DOHH2 (cell line): ENCODE measurements around the gene MXRA7.

Experiments
- EZH2phosphoT487 ChIP-seq: fragments of 200-600 bp; sonication (generic); IDR thresholded peaks from 2 replicates; pipeline ENCODE4 v1.6.1; 2017; ENCODE audit warnings: borderline replicate concordance, mild to moderate bottlenecking, antibody characterized with exemption, low read length, moderate library complexity, mixed read lengths
- TF ChIP-seq, protein P1 (sequence below): fragments of 200-600 bp; sonication (generic); IDR thresholded peaks from one replicate; pipeline ENCODE4 v1.5.1; 2014; ENCODE audit warnings: antibody characterized with exemption, mild to moderate bottlenecking, low read depth, low read length; ENCODE audit not compliant: poor library complexity, severe bottlenecking

DNA sequence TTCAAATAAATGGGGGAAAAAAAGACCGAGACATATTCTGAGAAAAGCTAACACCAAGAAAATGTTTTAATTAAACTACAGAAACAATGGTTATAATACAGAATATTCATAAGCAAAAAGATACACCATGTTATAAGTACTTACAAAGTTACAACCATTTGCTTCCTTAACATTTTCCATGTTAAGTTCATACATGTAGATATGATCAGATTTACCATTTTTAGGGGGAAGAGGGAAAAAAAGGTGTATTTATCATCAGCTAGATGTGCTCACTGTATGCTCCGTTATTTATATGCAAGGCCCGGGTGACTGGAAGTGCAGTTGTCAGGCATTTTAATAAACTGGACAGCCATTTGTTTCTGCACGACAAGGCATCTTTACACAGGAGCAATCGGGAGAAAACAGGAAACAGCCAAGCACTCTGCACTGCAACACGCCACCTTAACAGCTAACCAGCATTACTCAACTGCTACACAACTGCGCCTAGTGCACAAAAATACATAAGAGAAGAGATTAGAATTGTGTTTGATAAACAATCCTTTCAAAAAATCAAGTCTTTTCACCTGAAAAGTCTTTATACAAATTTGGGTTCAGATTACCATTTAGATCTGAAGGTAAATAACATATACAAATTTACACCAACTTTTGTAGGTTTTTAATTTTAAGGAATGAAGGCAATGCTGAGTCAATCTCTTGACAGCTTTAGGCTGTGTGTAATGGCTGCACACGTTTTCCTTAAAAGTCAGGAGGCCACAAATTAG is 23.5 kb upstream of the MXRA7 start:
- no peak for TF ChIP-seq EZH2phosphoT487
- TF ChIP-seq, protein P1, sequence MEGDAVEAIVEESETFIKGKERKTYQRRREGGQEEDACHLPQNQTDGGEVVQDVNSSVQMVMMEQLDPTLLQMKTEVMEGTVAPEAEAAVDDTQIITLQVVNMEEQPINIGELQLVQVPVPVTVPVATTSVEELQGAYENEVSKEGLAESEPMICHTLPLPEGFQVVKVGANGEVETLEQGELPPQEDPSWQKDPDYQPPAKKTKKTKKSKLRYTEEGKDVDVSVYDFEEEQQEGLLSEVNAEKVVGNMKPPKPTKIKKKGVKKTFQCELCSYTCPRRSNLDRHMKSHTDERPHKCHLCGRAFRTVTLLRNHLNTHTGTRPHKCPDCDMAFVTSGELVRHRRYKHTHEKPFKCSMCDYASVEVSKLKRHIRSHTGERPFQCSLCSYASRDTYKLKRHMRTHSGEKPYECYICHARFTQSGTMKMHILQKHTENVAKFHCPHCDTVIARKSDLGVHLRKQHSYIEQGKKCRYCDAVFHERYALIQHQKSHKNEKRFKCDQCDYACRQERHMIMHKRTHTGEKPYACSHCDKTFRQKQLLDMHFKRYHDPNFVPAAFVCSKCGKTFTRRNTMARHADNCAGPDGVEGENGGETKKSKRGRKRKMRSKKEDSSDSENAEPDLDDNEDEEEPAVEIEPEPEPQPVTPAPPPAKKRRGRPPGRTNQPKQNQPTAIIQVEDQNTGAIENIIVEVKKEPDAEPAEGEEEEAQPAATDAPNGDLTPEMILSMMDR, result no peak
